Measurements from ENCODE around the gene FXYD7. TPM values are rescaled to one million over a fixed set of nuclear protein-coding genes. Genes with fewer than 3 reads are reported as not detected.
A peak's percentile ranks its signal among the peaks of the same experiment; 100 is the strongest.

FXYD7 gene
- total and polyA plus RNA-seq, 9 of the 15 experiments (the other 6 are each of a cell fraction or from before 2014, with no cell fraction given), result 0.10 to 0.80 (median 0.31) TPM; not detected in 3

DNA sequence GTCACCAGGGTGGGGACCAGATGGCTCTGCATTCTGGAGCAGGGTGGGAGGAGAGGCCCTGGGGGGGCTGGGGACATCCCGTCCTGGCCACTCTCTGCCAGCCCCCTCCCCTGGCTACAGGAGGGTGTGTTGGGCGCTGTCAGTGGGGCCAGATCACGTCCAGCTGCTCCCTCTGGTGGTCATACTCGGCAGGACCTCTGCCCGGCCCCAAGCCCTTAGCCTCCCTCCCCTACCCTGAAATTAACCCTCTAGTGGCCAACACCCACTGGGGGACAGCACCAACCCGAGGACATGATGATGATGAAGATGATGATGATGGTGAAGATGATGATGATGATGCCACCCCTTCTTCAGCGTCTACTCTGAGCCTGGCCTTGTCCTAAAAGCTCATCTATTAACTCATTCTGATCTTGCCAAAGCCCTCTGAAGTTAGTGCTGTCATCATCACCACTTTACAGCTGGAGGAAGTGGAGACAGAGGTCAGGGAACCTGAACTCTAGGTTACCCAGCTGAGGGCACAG lies 7.6 kb upstream of the FXYD7 start (continued):
- TF ChIP-seq, protein P1, sequence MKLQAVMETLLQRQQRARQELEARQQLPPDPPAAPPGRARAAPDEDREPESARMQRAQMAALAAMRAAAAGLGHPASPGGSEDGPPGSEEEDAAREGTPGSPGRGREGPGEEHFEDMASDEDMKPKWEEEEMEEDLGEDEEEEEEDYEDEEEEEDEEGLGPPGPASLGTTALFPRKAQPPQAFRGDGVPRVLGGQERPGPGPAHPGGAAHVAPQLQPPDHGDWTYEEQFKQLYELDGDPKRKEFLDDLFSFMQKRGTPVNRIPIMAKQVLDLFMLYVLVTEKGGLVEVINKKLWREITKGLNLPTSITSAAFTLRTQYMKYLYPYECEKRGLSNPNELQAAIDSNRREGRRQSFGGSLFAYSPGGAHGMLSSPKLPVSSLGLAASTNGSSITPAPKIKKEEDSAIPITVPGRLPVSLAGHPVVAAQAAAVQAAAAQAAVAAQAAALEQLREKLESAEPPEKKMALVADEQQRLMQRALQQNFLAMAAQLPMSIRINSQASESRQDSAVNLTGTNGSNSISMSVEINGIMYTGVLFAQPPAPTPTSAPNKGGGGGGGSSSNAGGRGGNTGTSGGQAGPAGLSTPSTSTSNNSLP (IDR thresholded peaks at IDR 0.05; ENCODE audit: borderline replicate concordance, low read depth, low read length), result no peak
- TF ChIP-seq ZNF224 (CRISPR knock-in tag; IDR thresholded peaks at IDR 0.05), result no peak
- no peak for TF ChIP-seq MCM5 (IDR thresholded peaks at IDR 0.05; ENCODE audit: low read depth)
- TF ChIP-seq, protein P2, sequence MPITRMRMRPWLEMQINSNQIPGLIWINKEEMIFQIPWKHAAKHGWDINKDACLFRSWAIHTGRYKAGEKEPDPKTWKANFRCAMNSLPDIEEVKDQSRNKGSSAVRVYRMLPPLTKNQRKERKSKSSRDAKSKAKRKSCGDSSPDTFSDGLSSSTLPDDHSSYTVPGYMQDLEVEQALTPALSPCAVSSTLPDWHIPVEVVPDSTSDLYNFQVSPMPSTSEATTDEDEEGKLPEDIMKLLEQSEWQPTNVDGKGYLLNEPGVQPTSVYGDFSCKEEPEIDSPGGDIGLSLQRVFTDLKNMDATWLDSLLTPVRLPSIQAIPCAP (CRISPR knock-in tag; IDR thresholded peaks at IDR 0.05; ENCODE audit: borderline replicate concordance), result no peak
- TF ChIP-seq ZNF324 (CRISPR knock-in tag; IDR thresholded peaks at IDR 0.05), result no peak
- TF ChIP-seq, protein P3, sequence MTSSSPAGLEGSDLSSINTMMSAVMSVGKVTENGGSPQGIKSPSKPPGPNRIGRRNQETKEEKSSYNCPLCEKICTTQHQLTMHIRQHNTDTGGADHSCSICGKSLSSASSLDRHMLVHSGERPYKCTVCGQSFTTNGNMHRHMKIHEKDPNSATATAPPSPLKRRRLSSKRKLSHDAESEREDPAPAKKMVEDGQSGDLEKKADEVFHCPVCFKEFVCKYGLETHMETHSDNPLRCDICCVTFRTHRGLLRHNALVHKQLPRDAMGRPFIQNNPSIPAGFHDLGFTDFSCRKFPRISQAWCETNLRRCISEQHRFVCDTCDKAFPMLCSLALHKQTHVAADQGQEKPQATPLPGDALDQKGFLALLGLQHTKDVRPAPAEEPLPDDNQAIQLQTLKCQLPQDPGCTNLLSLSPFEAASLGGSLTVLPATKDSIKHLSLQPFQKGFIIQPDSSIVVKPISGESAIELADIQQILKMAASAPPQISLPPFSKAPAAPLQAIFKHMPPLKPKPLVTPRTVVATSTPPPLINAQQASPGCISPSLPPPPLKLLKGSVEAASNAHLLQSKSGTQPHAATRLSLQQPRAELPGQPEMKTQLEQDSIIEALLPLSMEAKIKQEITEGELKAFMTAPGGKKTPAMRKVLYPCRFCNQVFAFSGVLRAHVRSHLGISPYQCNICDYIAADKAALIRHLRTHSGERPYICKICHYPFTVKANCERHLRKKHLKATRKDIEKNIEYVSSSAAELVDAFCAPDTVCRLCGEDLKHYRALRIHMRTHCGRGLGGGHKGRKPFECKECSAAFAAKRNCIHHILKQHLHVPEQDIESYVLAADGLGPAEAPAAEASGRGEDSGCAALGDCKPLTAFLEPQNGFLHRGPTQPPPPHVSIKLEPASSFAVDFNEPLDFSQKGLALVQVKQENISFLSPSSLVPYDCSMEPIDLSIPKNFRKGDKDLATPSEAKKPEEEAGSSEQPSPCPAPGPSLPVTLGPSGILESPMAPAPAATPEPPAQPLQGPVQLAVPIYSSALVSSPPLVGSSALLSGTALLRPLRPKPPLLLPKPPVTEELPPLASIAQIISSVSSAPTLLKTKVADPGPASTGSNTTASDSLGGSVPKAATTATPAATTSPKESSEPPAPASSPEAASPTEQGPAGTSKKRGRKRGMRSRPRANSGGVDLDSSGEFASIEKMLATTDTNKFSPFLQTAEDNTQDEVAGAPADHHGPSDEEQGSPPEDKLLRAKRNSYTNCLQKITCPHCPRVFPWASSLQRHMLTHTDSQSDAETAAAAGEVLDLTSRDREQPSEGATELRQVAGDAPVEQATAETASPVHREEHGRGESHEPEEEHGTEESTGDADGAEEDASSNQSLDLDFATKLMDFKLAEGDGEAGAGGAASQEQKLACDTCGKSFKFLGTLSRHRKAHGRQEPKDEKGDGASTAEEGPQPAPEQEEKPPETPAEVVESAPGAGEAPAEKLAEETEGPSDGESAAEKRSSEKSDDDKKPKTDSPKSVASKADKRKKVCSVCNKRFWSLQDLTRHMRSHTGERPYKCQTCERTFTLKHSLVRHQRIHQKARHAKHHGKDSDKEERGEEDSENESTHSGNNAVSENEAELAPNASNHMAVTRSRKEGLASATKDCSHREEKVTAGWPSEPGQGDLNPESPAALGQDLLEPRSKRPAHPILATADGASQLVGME (CRISPR knock-in tag; IDR thresholded peaks at IDR 0.05), result no peak
- TF ChIP-seq ZNF644 (tag; IDR thresholded peaks at IDR 0.05; ENCODE audit: low read depth), result no peak
- no peak for TF ChIP-seq NCOA2 (IDR thresholded peaks at IDR 0.05; ENCODE audit: partially characterized antibody in 2 of 2)
- TF ChIP-seq, protein P4, sequence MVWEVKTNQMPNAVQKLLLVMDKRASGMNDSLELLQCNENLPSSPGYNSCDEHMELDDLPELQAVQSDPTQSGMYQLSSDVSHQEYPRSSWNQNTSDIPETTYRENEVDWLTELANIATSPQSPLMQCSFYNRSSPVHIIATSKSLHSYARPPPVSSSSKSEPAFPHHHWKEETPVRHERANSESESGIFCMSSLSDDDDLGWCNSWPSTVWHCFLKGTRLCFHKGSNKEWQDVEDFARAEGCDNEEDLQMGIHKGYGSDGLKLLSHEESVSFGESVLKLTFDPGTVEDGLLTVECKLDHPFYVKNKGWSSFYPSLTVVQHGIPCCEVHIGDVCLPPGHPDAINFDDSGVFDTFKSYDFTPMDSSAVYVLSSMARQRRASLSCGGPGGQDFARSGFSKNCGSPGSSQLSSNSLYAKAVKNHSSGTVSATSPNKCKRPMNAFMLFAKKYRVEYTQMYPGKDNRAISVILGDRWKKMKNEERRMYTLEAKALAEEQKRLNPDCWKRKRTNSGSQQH (CRISPR knock-in tag; IDR thresholded peaks at IDR 0.05), result 0 out of 2 replicates have a peak, but pooled peaks have one; percentile 31
- TF ChIP-seq, protein P5, sequence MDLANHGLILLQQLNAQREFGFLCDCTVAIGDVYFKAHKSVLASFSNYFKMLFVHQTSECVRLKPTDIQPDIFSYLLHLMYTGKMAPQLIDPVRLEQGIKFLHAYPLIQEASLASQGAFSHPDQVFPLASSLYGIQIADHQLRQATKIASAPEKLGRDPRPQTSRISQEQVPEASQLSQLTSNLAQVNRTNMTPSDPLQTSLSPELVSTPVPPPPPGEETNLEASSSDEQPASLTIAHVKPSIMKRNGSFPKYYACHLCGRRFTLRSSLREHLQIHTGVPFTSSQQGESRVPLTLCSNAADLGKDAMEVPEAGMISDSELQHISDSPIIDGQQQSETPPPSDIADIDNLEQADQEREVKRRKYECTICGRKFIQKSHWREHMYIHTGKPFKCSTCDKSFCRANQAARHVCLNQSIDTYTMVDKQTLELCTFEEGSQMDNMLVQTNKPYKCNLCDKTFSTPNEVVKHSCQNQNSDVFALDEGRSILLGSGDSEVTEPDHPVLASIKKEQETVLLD (IDR thresholded peaks at IDR 0.05), result peak; percentile 90
- TF ChIP-seq SAP30 (IDR thresholded peaks at IDR 0.05; ENCODE audit: borderline replicate concordance, insufficient read depth, low read depth, low read length, poor library complexity, severe bottlenecking), result no peak
- no peak for TF ChIP-seq IRF2 (CRISPR knock-in tag; IDR thresholded peaks at IDR 0.05)
- peak; percentile 34; the same call in 1 of the 2 replicates for TF ChIP-seq ATF7 (IDR thresholded peaks at IDR 0.05)
- no peak for TF ChIP-seq ETV5 (CRISPR knock-in tag; IDR thresholded peaks at IDR 0.05; ENCODE audit: low read depth)
- TF ChIP-seq HNRNPH1 (optimal IDR thresholded peaks at IDR 0.05; ENCODE audit: low read depth, low read length), result no peak
- TF ChIP-seq ZC3H8 (IDR thresholded peaks at IDR 0.05), result 0 out of 2 replicates have a peak, but pooled peaks have one; percentile 39
- TF ChIP-seq RBFOX2 (IDR thresholded peaks at IDR 0.05; ENCODE audit: low read depth, low read length), result no peak
